ACHN (cell line): ENCODE data around the gene NUP153.
"Not testable (repeated sequence)": the region's sequence is repeated elsewhere in the genome, so short reads cannot be mapped to it uniquely, and the experiment has no call there.

ENCODE experiments used
- DNase-seq: peaks from one replicate; pipeline ENCODE4 v3.0.0-alpha.2; 2015
- in situ Hi-C: cut with HindIII; loops from 2 replicates; pipeline ENCODE4 v1.10.0; 2017; ENCODE audit warnings: low sequenced_read_pairs, low pct_ligation_motif_present, low pct_unique_long_range_greater_than_20kb

Gene NUP153

GRCh38 chr6:17714879-17715851 is 8.4 kb upstream of the NUP153 start:
- DNase-seq: peak; percentile 84

GRCh38 chr6:17714177-17714576 is 7.5 kb upstream of the NUP153 start:
- no peak for DNase-seq
- in situ Hi-C loops: no loop called here

More at GRCh38 chr6:17714879-17715851, 8.4 kb upstream of the NUP153 start:
- in situ Hi-C loops: no loop called here

DNA sequence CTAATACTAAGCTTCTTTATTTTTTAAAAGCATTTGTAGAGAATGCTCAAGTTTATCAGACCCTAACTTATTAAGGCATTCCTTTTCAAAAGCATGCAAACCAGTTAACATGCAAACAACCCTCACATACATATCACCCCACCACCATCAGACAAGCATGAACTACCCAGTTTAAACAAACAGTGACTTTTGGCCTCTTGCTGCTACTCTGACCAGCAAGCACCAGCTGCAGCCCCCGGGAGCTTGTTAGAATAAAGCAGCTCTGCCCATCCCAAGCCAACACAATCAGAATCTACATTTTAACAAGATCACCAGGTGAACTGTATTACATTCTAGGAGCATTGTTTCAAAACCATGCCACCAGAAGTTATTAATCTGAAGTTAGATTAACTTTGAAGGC is 5.9 kb upstream of the NUP153 start:
- no peak for DNase-seq
- in situ Hi-C loops: no loop called here

DNA sequence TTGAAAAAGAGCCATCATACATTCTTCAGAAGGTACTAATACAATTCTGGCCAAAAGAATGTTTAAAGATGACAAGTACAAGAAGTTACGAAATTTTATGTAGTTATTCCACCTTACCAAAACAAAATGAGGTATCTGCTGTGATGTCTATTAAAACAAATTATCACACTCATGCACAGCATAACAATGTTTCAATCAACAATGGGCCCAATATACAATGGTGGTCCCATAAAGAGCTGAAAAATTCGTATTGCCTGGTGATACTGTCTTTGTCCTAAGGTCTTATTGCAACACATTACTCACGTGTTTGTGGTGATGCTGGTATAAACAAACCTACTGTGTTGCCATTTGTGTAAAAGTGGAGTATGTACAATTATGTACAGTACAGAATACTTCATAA is 3.6 kb upstream of the NUP153 start:
- in situ Hi-C loops: no loop called here
- no peak for DNase-seq

GRCh38 chr6:17709476-17709875 is 2.8 kb upstream of the NUP153 start:
- in situ Hi-C loops: no loop called here
- DNase-seq: no peak

GRCh38 chr6:17708035-17708434 is 1.3 kb upstream of the NUP153 start:
- DNase-seq, in situ Hi-C loops: not testable (repeated sequence)

DNA sequence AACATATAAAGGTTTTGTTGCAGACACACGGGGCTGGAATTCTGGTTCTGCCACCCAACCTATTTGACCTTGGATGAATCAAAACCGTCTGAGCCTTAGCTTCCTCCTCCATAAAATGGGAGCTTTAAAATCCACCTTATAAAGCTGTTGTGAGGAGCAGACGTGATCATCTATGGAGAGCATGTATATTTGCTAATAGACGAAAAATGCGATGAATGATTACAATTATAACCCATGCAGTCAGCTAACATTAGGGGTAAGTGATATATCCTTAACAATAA is 586 bp upstream of the NUP153 start:
- no peak for DNase-seq
- in situ Hi-C loops: no loop called here

DNA sequence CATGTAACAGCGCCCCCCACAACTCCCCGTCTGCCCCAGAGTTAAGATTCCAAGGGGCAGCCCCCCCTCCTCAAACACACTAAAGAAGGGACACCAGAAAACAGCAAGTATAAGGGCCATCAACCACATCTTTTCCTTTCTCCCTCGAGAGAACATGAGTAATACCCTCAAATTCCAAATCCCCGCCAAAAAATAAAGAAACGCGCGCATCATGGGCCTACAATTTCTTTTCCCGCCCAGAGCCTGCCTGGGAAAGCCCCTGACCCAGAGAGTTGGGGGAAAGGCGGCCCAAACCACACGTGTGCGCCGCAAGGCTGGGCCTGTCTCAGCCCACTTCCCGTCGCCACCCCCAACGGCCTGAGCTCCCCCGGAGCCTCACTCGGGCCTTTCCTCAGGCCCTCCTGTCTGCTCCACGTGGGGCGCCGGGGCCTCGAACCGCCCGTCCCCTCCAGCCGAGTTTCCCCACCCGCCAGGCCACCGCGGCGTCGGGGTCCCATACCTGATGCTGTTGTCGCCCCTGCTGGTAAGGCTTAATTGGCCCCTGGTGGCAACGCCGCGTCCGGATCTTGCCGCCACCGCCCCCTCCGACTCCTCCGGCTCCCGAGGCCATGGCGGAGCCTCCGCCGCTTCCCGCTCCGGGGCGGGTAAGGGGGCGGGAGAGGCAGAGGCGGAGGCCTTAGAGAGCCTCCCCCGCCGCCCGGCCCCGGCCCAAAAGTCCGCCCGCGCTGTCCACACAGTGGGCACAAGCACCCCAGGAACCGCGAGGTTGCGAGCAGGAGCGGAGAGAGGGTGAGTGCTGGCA is 746 bp downstream of the NUP153 start:
- in situ Hi-C loops: no loop called here
- peak; percentile 67 for DNase-seq

DNA sequence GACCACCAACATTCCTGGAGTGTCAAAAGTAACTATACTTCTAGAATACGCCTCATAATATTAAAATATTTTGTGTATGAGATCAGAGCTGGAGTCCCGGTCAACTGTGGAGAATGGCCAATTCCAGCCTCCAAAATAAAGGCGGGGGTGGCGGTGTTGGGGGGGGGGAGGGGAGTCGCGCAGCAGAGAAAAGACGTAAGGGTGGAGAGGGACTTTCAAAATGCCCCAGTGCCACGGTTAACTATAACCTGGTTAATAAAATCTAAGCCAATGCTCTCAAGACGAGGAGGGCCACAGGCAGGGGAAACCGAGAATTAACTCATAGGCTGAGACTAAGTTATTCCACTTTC is 1.3 kb downstream of the NUP153 start:
- in situ Hi-C loops: no loop called here
- DNase-seq: peak; percentile 77

DNA sequence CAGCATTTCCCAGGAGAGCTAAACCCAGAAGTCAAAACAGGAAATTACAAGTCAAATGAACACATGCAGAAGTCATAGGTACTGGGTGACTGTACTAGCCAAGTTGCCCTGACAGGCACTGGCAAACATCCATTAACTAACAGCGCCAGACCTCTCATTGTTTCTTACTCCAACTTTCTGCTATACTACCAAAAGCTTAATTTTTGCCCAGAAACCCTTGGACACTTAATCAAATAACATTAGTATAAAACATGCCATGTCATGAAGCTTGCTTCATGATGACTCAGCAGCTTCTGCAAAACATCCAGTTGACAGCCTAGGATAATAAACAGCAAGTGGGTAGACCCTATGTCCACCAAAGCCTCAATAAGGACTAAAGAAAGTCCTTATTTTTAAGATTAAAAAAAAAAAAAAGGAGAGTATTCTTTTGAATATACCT is 3.5 kb downstream of the NUP153 start:
- DNase-seq: peak; percentile 22
- in situ Hi-C loops: no loop called here

- no peak for DNase-seq
- in situ Hi-C loops: no loop called here
Observed at GRCh38 chr6:17700421-17701416, 6.0 kb downstream of the NUP153 start.

DNA sequence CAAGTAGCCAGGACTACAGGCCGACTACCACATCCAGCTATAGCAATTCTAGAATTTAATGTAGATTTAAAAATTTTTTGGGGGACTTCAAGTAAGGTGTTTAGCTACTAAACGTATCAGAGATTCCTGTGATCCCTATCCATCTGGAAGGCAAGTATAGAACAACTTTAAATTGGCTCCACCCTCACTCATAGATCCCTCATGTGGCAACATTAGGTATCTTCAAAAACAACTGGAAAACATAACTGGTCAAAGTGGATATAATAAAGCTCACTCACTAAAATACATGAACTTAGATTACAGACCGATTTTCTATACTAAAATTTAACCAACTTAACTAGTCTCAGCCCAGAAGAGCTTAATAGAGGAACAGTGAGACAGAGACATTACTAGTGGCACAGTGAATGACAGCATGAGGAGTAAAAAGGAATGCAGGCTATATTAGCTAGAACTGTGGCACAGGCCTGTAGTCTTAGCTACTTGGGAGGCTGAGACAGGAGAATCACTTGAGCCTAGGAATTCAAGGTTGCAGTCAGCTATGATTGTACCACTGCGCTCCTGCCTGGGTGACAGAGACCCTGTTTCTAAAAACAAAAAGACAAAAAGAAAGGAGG is 14.7 kb downstream of the NUP153 start:
- in situ Hi-C loops: no loop called here

GRCh38 chr6:17688481-17688880 is 18.2 kb downstream of the NUP153 start:
- DNase-seq: no peak
- in situ Hi-C loops: no loop called here

More for the DNA sequence above, 14.7 kb downstream of the NUP153 start:
- no peak for DNase-seq

DNA sequence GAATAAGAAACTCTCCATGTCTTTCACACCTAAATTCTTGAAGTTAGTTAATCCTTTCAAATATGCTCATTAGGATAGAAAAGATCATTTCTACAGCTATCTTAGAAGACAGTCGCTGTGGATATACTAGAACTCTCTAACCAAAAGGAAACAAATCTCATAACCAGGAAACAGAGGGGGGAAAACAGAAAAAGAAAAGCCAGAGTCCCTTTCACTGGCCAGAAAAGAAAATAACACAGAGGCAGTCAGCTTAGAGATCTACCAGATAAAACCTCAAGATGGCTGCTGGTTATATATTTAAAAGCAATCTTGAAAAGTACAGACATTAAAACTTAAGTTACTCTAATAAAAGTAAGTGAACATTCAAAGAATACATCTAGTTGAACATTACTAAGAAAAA is 19.6 kb downstream of the NUP153 start:
- in situ Hi-C loops: no loop called here
- DNase-seq: no peak

GRCh38 chr6:17684134-17684533 is 22.6 kb downstream of the NUP153 start:
- DNase-seq: no peak
- in situ Hi-C loops: no loop called here

GRCh38 chr6:17683428-17683827 is 23.3 kb downstream of the NUP153 start:
- DNase-seq: no peak
- in situ Hi-C loops: no loop called here

DNA sequence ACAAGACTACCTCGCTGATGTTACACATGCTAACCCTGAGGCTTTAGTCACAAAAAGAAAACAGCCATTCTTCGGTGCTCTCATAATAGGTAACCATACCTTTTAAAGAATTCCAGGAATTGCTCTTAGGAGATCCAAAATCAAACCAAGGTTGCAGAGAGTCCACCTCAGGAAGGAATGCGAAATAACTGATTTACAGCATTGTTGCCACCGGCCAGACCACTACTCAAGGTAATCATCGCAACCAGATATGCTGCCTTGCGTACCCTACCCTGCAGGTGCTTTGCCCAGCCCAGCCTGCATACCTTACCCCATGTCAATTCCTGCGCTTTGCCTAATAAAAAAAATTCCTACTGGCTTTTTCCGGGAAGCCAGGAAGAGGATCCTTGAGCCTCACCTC is 27.0 kb downstream of the NUP153 start:
- peak; percentile 1 for DNase-seq
- in situ Hi-C loops: no loop called here

GRCh38 chr6:17677602-17678001 is 29.1 kb downstream of the NUP153 start:
- in situ Hi-C loops: no loop called here
- DNase-seq: no peak
